Sigmoid colon (tissue), 7 donors: ENCODE results near the gene NVL. TPM values are rescaled to one million over a fixed set of nuclear protein-coding genes. Genes with fewer than 3 reads are reported as not detected.
"Not testable (repeated sequence)": the region's sequence is repeated elsewhere in the genome, so short reads cannot be mapped to it uniquely, and the experiment has no call there.

ENCODE experiments used
- DNase-seq: peaks from one replicate; pipeline ENCODE4 v3.0.0-alpha.2; 2019
- H3K27ac ChIP-seq, 4 donors: fragments of 200-600 bp; sonication (generic); one replicate each; pipeline ENCODE4 v1.5.1; 2016 to 2019; ENCODE audit warnings: mild to moderate bottlenecking in 1 of 4
- H3K27me3 ChIP-seq, 3 donors: fragments of 200-600 bp; sonication (generic); one replicate each; pipeline ENCODE4 v1.5.1; 2019; ENCODE audit warnings: mild to moderate bottlenecking in 1 of 3
- H3K36me3 ChIP-seq, 4 donors: fragments of 200-600 bp; sonication (generic); one replicate each; pipeline ENCODE4 v1.5.1; 2016 to 2019
- H3K4me1 ChIP-seq, 4 donors: fragments of 200-600 bp; sonication (generic); one replicate each; pipeline ENCODE4 v1.5.1; 2017 to 2019
- H3K4me3 ChIP-seq, 4 donors: fragments of 200-600 bp; sonication (generic); one replicate each; pipeline ENCODE4 v1.5.1; 2017 to 2019; ENCODE audit warnings: mild to moderate bottlenecking in 2 of 4, moderate library complexity in 1 of 4
- H3K9me3 ChIP-seq, 4 donors: fragments of 200-600 bp in 3 of 4; sonication (generic) in 3 of 4; one replicate each; pipeline versions ENCODE4 v1.5.1 to v1.6.1; 2013 to 2019
- CTCF ChIP-seq, 4 experiments: fragments of 450-650 bp in 3 of 4; fragments of 200-600 bp in 1 of 4; IDR thresholded peaks; one replicate each; pipeline ENCODE4 v1.5.1; 2016 to 2019; ENCODE audit warnings: antibody characterized with exemption in 4 of 4, mild to moderate bottlenecking in 3 of 4, moderate library complexity in 2 of 4
- EP300 ChIP-seq, 4 donors: sonication (generic); formaldehyde crosslinking; IDR thresholded peaks; one replicate each; pipeline ENCODE4 v1.6.1; 2017; ENCODE audit warnings: antibody characterized with exemption in 4 of 4
- POLR2A ChIP-seq, 2 donors: fragments of 450-650 bp; IDR thresholded peaks; one replicate each; pipeline ENCODE4 v1.6.1; 2016; ENCODE audit warnings: antibody characterized with exemption in 2 of 2, mild to moderate bottlenecking in 2 of 2, moderate library complexity in 2 of 2
- POLR2AphosphoS5 ChIP-seq, 4 donors: sonication (generic); formaldehyde crosslinking; IDR thresholded peaks; one replicate each; pipeline ENCODE4 v1.6.1; 2017; ENCODE audit warnings: antibody characterized with exemption in 4 of 4
- WGBS, 2 donors: extraction: QIAGEN DNeasy Blood & Tissue Kit; methylation state at CpG; one replicate each; pipeline ENCODE4 v1.1.7; 2013; 5-methylcytosine and 5-hydroxymethylcytosine counted together
- intact Hi-C: fragments of 100-400 bp; cut with DNase I; formaldehyde crosslinking; loops from one replicate; pipeline ENCODE4 v1.15.1; 2023
- polyA plus RNA-seq, 3 donors: library from polyadenylated mRNA; stranded (reverse); fragments of 200-250 nt; gene quantifications; one replicate each; pipeline ENCODE4 v1.2.3, GENCODE V29; 2013
- total RNA-seq, 4 donors: library from RNA; depleted of rRNA; stranded (reverse); fragments of >200 nt; gene quantifications; one replicate each; pipeline ENCODE4 v1.1.0, GENCODE V29; 2016
- donor health status: healthy with polysubstance abuse.
- donor health status: Bipolar disorder and iron deficiency.
- donor health status: healthy.

NVL gene
- total and polyA plus RNA-seq, 7 donors = 21.4 to 32.4 (median 25.0) TPM

GRCh38 chr1:224312025-224312424 is 17.9 kb downstream of the NVL start:
- no peak for TF ChIP-seq POLR2AphosphoS5 (IDR thresholded peaks at IDR 0.05)
- no peak for TF ChIP-seq CTCF (IDR thresholded peaks at IDR 0.05)
- TF ChIP-seq EP300 (IDR thresholded peaks at IDR 0.05) = no peak
- Histone ChIP-seq H3K27ac (no peak overlapping the region), H3K36me3 (peaks cover 3 to 95% (median 9%) of the 10 kb centered on the region in 4 donors), H3K4me1 (no peaks in the 10 kb centered on the region), H3K4me3 (no peak overlapping the region), H3K27me3 (no peaks in the 10 kb centered on the region), H3K9me3 (no peaks in the 10 kb centered on the region)
- DNase-seq = no peak
- intact Hi-C loops = no loop called here
- whole genome bisulfite sequencing, 2 donors = 82 to 88% methylated on average over 2 of the region's 2 CpGs

- peaks cover 3 to 95% (median 9%) of the 10 kb centered on the region in 4 donors for H3K36me3 ChIP-seq
- H3K27ac ChIP-seq, intact Hi-C loops, H3K4me1 ChIP-seq, H3K9me3 ChIP-seq, H3K27me3 ChIP-seq, H3K4me3 ChIP-seq, DNase-seq: not testable (repeated sequence)
- WGBS, 2 donors = 96 to 100% methylated on average over 1 of the region's 1 CpG
Observed at GRCh38 chr1:224311503-224311902, 18.5 kb downstream of the NVL start.

GRCh38 chr1:224308064-224308463 is 21.9 kb downstream of the NVL start:
- Histone ChIP-seq H3K27me3 (no peaks in the 10 kb centered on the region), H3K4me3 (no peak overlapping the region), H3K27ac (no peak overlapping the region), H3K9me3 (no peaks in the 10 kb centered on the region), H3K4me1 (no peaks in the 10 kb centered on the region), H3K36me3 (peaks cover 15 to 98% (median 27%) of the 10 kb centered on the region in 4 donors)
- no peak for DNase-seq
- WGBS, 2 donors = 92 to 95% methylated on average over 3 of the region's 3 CpGs
- intact Hi-C loops = no loop called here
- no peak for TF ChIP-seq POLR2A (IDR thresholded peaks at IDR 0.05)
- no peak for TF ChIP-seq EP300 (IDR thresholded peaks at IDR 0.05)
- no peak for TF ChIP-seq POLR2AphosphoS5 (IDR thresholded peaks at IDR 0.05)
- no peak for TF ChIP-seq CTCF (IDR thresholded peaks at IDR 0.05)

GRCh38 chr1:224304767-224305166 is 25.2 kb downstream of the NVL start:
- 68 to 79% methylated on average over 2 of the region's 2 CpGs for WGBS, 2 donors
- H3K36me3 ChIP-seq = peaks cover 33 to 100% (median 48%) of the 10 kb centered on the region in 4 donors

GRCh38 chr1:224302947-224303346 is 27.0 kb downstream of the NVL start:
- no peak for TF ChIP-seq POLR2AphosphoS5 (IDR thresholded peaks at IDR 0.05)
- no peak for TF ChIP-seq POLR2A (IDR thresholded peaks at IDR 0.05)
- TF ChIP-seq EP300 (IDR thresholded peaks at IDR 0.05) = no peak
- TF ChIP-seq CTCF (IDR thresholded peaks at IDR 0.05) = no peak
- DNase-seq = no peak
- H3K27me3 ChIP-seq = no peaks in the 10 kb centered on the region
- intact Hi-C loops = no loop called here
- H3K4me1 ChIP-seq = no peaks in the 10 kb centered on the region
- H3K9me3 ChIP-seq = no peaks in the 10 kb centered on the region
- H3K27ac ChIP-seq = no peak overlapping the region
- H3K4me3 ChIP-seq = no peak overlapping the region
- peaks cover 37 to 100% (median 48%) of the 10 kb centered on the region in 4 donors for H3K36me3 ChIP-seq
- 88 to 92% methylated on average over 7 of the region's 7 CpGs for WGBS, 2 donors

More at GRCh38 chr1:224304767-224305166, 25.2 kb downstream of the NVL start:
- intact Hi-C loops = no loop called here
- Histone ChIP-seq H3K4me1 (no peaks in the 10 kb centered on the region), H3K9me3 (no peaks in the 10 kb centered on the region), H3K4me3 (no peak overlapping the region), H3K27me3 (no peaks in the 10 kb centered on the region), H3K27ac (no peak overlapping the region)
- no peak for DNase-seq
- TF ChIP-seq EP300 (IDR thresholded peaks at IDR 0.05) (no peak), POLR2AphosphoS5 (IDR thresholded peaks at IDR 0.05) (no peak), POLR2A (IDR thresholded peaks at IDR 0.05) (no peak), CTCF (IDR thresholded peaks at IDR 0.05) (no peak)
